Smooth muscle cell (in vitro differentiated cells): ENCODE results near the gene KSR2. TPM values are rescaled to one million over a fixed set of nuclear protein-coding genes. Genes with fewer than 3 reads are reported as not detected.

Source experiments
- DNase-seq: peaks from one replicate; lab custom pipeline; 2025; ENCODE audit not compliant: unreplicated experiment; lab: John Stamatoyannopoulos, UW
- H2AFZ ChIP-seq: fragments of 200-600 bp; sonication (generic); 2 replicates; pipeline ENCODE4 v1.6.0; 2016; ENCODE audit warnings: antibody characterized with exemption, low read depth, mild to moderate bottlenecking
- H3F3A ChIP-seq: fragments of 200-600 bp; sonication (generic); 2 replicates; pipeline ENCODE4 v1.6.0; 2017; ENCODE audit warnings: antibody characterized with exemption, low read depth
- H3K27ac ChIP-seq: fragments of 200-600 bp; sonication (generic); 2 replicates; pipeline ENCODE4 v1.5.1; 2016; ENCODE audit warnings: low read depth, mild to moderate bottlenecking
- H3K27me3 ChIP-seq: fragments of 200-600 bp; sonication (generic); 2 replicates; pipeline ENCODE4 v1.6.1; 2016; ENCODE audit warnings: low read depth, mild to moderate bottlenecking
- H3K36me3 ChIP-seq: fragments of 200-600 bp; sonication (generic); 2 replicates; pipeline ENCODE4 v1.5.1; 2016; ENCODE audit warnings: low read depth
- H3K4me1 ChIP-seq: fragments of 200-600 bp; sonication (generic); 2 replicates; pipeline ENCODE4 v1.5.1; 2016; ENCODE audit warnings: low read depth
- H3K4me2 ChIP-seq: fragments of 200-600 bp; sonication (generic); 2 replicates; pipeline ENCODE4 v1.6.0; 2016; ENCODE audit warnings: mild to moderate bottlenecking
- H3K4me3 ChIP-seq: fragments of 200-600 bp; sonication (generic); 2 replicates; pipeline ENCODE4 v1.5.1; 2016; ENCODE audit warnings: mild to moderate bottlenecking
- H3K79me2 ChIP-seq: fragments of 200-600 bp; sonication (generic); 2 replicates; pipeline ENCODE4 v1.6.0; 2016; ENCODE audit warnings: low read depth, mild to moderate bottlenecking
- H3K9ac ChIP-seq: fragments of 200-600 bp; sonication (generic); 2 replicates; pipeline ENCODE4 v1.6.0; 2016; ENCODE audit warnings: low read depth
- H3K9me3 ChIP-seq: fragments of 200-600 bp; sonication (generic); replicated peaks from 2 replicates; pipeline ENCODE4 v1.5.1; 2016; ENCODE audit warnings: low read depth
- H4K20me1 ChIP-seq: fragments of 200-600 bp; sonication (generic); 2 replicates; pipeline ENCODE4 v1.6.0; 2016; ENCODE audit warnings: low read depth
- CTCF ChIP-seq: fragments of 200-600 bp; sonication (generic); IDR thresholded peaks from 2 replicates; pipeline ENCODE4 v1.5.1; 2017; ENCODE audit warnings: borderline replicate concordance, mild to moderate bottlenecking, antibody characterized with exemption; ENCODE audit not compliant: insufficient read depth, poor library complexity, severe bottlenecking
- WGBS: methylation state at CpG from one replicate; pipeline ENCODE4 v1.1.7; 2016; ENCODE audit warnings: low lambda C conversion rate; 5-methylcytosine and 5-hydroxymethylcytosine counted together
- polyA plus RNA-seq: library from polyadenylated mRNA; unstranded; fragments of >200 nt; fragmentation: Nextera tagmentation; extraction: Ambion mirVana; gene quantifications from 2 replicates; pipeline ENCODE4 v1.2.1, GENCODE V29; 2016
- total RNA-seq: library from RNA; depleted of rRNA; stranded (reverse); fragments of >200 nt; gene quantifications from 2 replicates; pipeline ENCODE4 v1.2.3, GENCODE V29; 2014

Gene KSR2
- total and polyA plus RNA-seq, 2 experiments from 2014 or later = 0.04 TPM; not detected in 1

DNA sequence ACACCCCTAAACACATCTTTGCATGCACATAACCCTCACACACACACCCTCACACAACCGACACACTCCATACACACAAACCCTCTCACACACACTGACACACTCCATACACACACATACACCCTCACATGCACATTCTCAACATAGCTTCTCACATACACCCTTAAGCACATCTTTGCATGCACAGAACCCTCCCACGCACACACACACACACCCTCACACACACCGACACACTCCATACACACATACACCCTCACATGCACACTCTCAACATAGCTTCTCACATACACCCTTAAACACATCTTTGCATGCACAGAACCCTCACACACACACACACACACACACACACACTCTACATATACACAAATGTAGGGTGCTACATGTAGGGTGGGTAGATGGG, 534.9 kb downstream of the KSR2 start:
- Histone ChIP-seq H2AFZ (no peak overlapping the region), H3K4me1 (no peaks in the 10 kb centered on the region), H3K9me3 (no peaks in the 10 kb centered on the region), H3K9ac (no peak overlapping the region), H3K79me2 (no peaks in the 10 kb centered on the region), H3K36me3 (no peaks in the 10 kb centered on the region), H4K20me1 (no peaks in the 10 kb centered on the region), H3K27ac (no peak overlapping the region), H3K4me3 (no peak overlapping the region), H3F3A (no peaks in the 10 kb centered on the region), H3K4me2 (no peak overlapping the region), H3K27me3 (no peaks in the 10 kb centered on the region)
- 97% methylated on average over 2 of the region's 3 CpGs for WGBS
- no peak for DNase-seq
- no peak for TF ChIP-seq CTCF

DNA sequence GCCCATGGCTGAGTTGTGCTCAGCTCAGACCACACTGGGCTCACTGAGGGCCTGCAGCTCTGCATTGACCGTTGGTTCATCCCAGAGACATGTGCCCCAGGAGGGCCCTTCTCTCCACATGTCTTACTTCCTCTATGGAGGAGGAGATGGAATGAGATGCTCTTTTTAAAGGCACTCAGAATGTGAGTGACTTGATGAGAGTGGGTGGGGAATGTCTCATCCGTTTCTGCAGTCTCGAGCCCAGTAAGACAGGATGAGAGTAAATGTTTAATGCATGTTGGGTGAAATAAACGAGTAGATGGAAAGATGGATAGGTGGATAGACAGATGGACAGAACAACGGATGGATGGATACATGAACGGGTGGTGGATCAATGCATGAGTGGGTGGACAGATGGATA, 538.5 kb downstream of the KSR2 start:
- H2AFZ ChIP-seq = no peak overlapping the region
- DNase-seq = no peak
- H3K79me2 ChIP-seq = no peaks in the 10 kb centered on the region
- H3K27ac ChIP-seq = no peak overlapping the region
- H3K36me3 ChIP-seq = no peaks in the 10 kb centered on the region
- no peak overlapping the region for H3K4me2 ChIP-seq
- 68% methylated on average over 6 of the region's 6 CpGs for WGBS
- no peak overlapping the region for H3K4me3 ChIP-seq
- H3K4me1 ChIP-seq = no peaks in the 10 kb centered on the region
- H3K9me3 ChIP-seq = no peaks in the 10 kb centered on the region
- no peaks in the 10 kb centered on the region for H4K20me1 ChIP-seq
- no peak overlapping the region for H3K9ac ChIP-seq
- no peak for TF ChIP-seq CTCF
- H3F3A ChIP-seq = no peaks in the 10 kb centered on the region
- no peaks in the 10 kb centered on the region for H3K27me3 ChIP-seq

GRCh38 chr12:117427211-117427610, 541.6 kb downstream of the KSR2 start:
- H3K4me1 ChIP-seq = no peaks in the 10 kb centered on the region
- no peaks in the 10 kb centered on the region for H3K79me2 ChIP-seq
- no peak overlapping the region for H3K9ac ChIP-seq
- H4K20me1 ChIP-seq = no peaks in the 10 kb centered on the region
- no peak overlapping the region for H2AFZ ChIP-seq
- no peaks in the 10 kb centered on the region for H3K36me3 ChIP-seq
- no peak overlapping the region for H3K4me3 ChIP-seq
- H3F3A ChIP-seq = no peaks in the 10 kb centered on the region
- no peaks in the 10 kb centered on the region for H3K9me3 ChIP-seq
- H3K4me2 ChIP-seq = no peak overlapping the region
- peaks cover 4% of the 10 kb centered on the region for H3K27me3 ChIP-seq
- TF ChIP-seq CTCF = no peak
- 78% methylated on average over 3 of the region's 3 CpGs for WGBS
- DNase-seq = no peak
- no peak overlapping the region for H3K27ac ChIP-seq

DNA sequence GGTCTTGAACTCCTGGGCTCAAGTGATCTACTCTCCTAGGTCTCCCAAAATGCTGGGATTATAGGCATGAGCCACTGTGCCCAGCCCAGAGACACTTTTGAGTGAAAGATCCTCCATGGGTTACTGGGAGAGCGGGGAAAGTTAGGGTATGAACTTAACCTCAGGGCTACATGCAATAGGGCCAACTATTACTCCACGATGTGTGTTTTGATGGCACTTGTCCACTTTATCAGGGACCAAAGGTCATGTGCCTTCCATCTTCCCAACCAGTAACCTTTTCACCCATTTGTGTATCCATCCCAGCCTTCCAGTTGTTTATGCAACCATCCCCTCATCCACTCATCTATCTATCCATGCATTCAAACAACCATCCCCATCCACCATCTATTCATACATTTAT, 546.8 kb downstream of the KSR2 start:
- Histone ChIP-seq H3K4me2 (no peak overlapping the region), H3F3A (no peaks in the 10 kb centered on the region), H3K9me3 (no peaks in the 10 kb centered on the region), H3K27ac (no peak overlapping the region), H3K36me3 (no peaks in the 10 kb centered on the region), H3K79me2 (no peaks in the 10 kb centered on the region), H3K9ac (no peak overlapping the region), H2AFZ (no peak overlapping the region), H3K4me1 (no peaks in the 10 kb centered on the region), H3K27me3 (peaks cover 9% of the 10 kb centered on the region), H3K4me3 (no peak overlapping the region), H4K20me1 (no peaks in the 10 kb centered on the region)
- no peak for DNase-seq
- TF ChIP-seq CTCF = no peak
- WGBS = 87% methylated on average over 2 of the region's 2 CpGs
